Neutrophil (primary cell): ENCODE measurements around the gene TTC23.

Experiments
- H3K27ac ChIP-seq: fragments of 200-600 bp; sonication (generic); 2 replicates; pipeline ENCODE4 v1.5.1; 2016; ENCODE audit warnings: mild to moderate bottlenecking, moderate library complexity
- H3K27me3 ChIP-seq: fragments of 200-600 bp; sonication (generic); 2 replicates; pipeline ENCODE4 v1.6.0; 2016; ENCODE audit warnings: mild to moderate bottlenecking
- H3K36me3 ChIP-seq: fragments of 200-600 bp; sonication (generic); 2 replicates; pipeline ENCODE4 v1.5.1; 2017
- H3K4me1 ChIP-seq, 2 experiments: fragments of 200-600 bp in 1 of 2; sonication (generic) in 1 of 2; 1 replicate in 1 of 2; 2 replicates in 1 of 2; pipeline versions ENCODE4 v1.5.1 to v1.6.1; 2013 to 2016; ENCODE audit warnings: low read depth in 1 of 2, low read length in 1 of 2, mild to moderate bottlenecking in 1 of 2, moderate library complexity in 1 of 2; ENCODE audit not compliant: control insufficient read depth in 1 of 2, insufficient read depth in 1 of 2
- H3K4me3 ChIP-seq, 2 experiments: fragments of 200-600 bp in 1 of 2; sonication (generic) in 1 of 2; 1 replicate in 1 of 2; 2 replicates in 1 of 2; pipeline ENCODE4 v1.5.1; 2013 to 2016; ENCODE audit warnings: low read depth in 1 of 2, low read length in 1 of 2, mild to moderate bottlenecking in 1 of 2, moderate library complexity in 1 of 2
- H3K9me3 ChIP-seq: fragments of 200-600 bp; sonication (generic); 2 replicates; pipeline ENCODE4 v1.5.1; 2016
- CTCF ChIP-seq: fragments of 200-600 bp; sonication (generic); IDR thresholded peaks from 2 replicates; pipeline ENCODE4 v1.5.1; 2016; ENCODE audit warnings: antibody characterized with exemption

Gene TTC23

GRCh38 chr15:99153026-99153535, 96.3 kb downstream of the TTC23 start:
- no peaks in the 10 kb centered on the region for H3K4me1 ChIP-seq
- H3K4me3 ChIP-seq = no peak overlapping the region
- H3K9me3 ChIP-seq = no peaks in the 10 kb centered on the region
- TF ChIP-seq CTCF = no peak
- H3K27ac ChIP-seq = no peak overlapping the region
- H3K27me3 ChIP-seq = no peaks in the 10 kb centered on the region
- H3K36me3 ChIP-seq = no peaks in the 10 kb centered on the region

DNA sequence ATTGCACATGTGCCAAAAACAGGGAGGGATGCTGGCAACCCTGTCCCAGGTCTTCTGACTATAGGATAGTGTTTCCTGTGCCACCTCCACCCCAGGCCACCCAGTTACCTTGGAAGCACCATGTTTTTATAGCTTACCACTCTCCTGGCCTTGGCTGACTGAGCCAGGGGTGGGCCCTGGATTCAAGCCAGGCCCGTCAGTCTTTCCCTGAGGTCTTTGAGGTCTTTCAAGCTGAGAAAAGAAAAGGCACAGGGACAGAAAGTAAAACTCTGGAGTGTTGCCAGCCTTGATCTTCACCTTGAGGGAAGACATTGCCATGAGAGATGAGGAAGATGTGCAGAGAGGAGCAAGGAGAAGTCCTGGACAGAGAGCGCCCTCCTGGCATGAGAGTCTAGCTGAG, 98.2 kb downstream of the TTC23 start:
- Histone ChIP-seq H3K4me1 (no peaks in the 10 kb centered on the region), H3K4me3 (no peak overlapping the region), H3K9me3 (no peaks in the 10 kb centered on the region), H3K27me3 (no peaks in the 10 kb centered on the region), H3K36me3 (no peaks in the 10 kb centered on the region), H3K27ac (no peak overlapping the region)
- no peak for TF ChIP-seq CTCF

- Histone ChIP-seq H3K36me3 (no peaks in the 10 kb centered on the region), H3K27ac (no peak overlapping the region), H3K9me3 (no peaks in the 10 kb centered on the region), H3K4me3 (no peak overlapping the region), H3K4me1 (no peaks in the 10 kb centered on the region), H3K27me3 (no peaks in the 10 kb centered on the region)
- TF ChIP-seq CTCF = no peak
Measured at GRCh38 chr15:99149366-99149765, 100.0 kb downstream of the TTC23 start.

GRCh38 chr15:99148851-99149276, 100.5 kb downstream of the TTC23 start:
- Histone ChIP-seq H3K9me3 (no peaks in the 10 kb centered on the region), H3K4me3 (no peak overlapping the region), H3K36me3 (no peaks in the 10 kb centered on the region), H3K4me1 (no peaks in the 10 kb centered on the region), H3K27me3 (no peaks in the 10 kb centered on the region), H3K27ac (no peak overlapping the region)
- no peak for TF ChIP-seq CTCF

- TF ChIP-seq CTCF = no peak
- Histone ChIP-seq H3K4me3 (no peak overlapping the region), H3K27ac (no peak overlapping the region), H3K36me3 (no peaks in the 10 kb centered on the region), H3K4me1 (no peaks in the 10 kb centered on the region), H3K9me3 (no peaks in the 10 kb centered on the region), H3K27me3 (no peaks in the 10 kb centered on the region)
Measured at GRCh38 chr15:99146661-99147060, 102.7 kb downstream of the TTC23 start.

GRCh38 chr15:99145778-99146177, 103.6 kb downstream of the TTC23 start:
- no peaks in the 10 kb centered on the region for H3K4me1 ChIP-seq
- TF ChIP-seq CTCF = no peak

More at GRCh38 chr15:99145778-99146177, 103.6 kb downstream of the TTC23 start:
- H3K27me3 ChIP-seq = no peaks in the 10 kb centered on the region
- no peaks in the 10 kb centered on the region for H3K9me3 ChIP-seq
- no peaks in the 10 kb centered on the region for H3K36me3 ChIP-seq
- H3K4me3 ChIP-seq = no peak overlapping the region
- no peak overlapping the region for H3K27ac ChIP-seq
